AG09309 (cell line): ENCODE results near the gene CPT1C.

Experiments
- DNase-seq: peaks from one replicate; pipeline ENCODE4 v3.0.0-alpha.2; 2010; ENCODE audit warnings: low read depth
- H3K4me3 ChIP-seq: 2 replicates; pipeline ENCODE4 v1.5.1; 2011; ENCODE audit warnings: mild to moderate bottlenecking, low read depth, low read length, moderate library complexity; ENCODE audit not compliant: control insufficient read depth
- TF ChIP-seq, protein P1 (sequence below): IDR thresholded peaks from 2 replicates; pipeline ENCODE4 v1.5.1; 2011; ENCODE audit warnings: mild to moderate bottlenecking, low read depth, low read length, inconsistent platforms; ENCODE audit not compliant: insufficient read depth, control insufficient read depth; ENCODE audit errors: missing control alignments

CPT1C gene

DNA sequence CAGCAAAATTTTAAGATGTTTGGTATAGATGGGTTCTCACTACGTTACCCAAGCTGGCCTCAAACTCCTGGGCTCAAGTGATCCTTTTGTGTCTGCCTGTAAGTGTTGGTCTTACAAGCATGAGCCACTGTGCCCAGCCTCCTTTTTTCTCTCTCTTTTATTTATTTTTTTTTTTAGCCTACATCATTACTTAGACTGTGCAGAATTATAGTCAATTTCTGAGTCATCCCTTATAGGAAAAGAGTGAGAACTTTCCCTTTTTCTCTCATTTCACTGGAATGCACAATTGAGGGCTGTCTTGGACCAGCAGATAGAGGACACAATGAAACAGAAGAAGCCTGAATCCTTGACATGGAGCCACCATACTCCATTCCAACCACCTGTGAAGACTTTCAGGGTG, 58.9 kb downstream of the CPT1C start:
- TF ChIP-seq, protein P1, sequence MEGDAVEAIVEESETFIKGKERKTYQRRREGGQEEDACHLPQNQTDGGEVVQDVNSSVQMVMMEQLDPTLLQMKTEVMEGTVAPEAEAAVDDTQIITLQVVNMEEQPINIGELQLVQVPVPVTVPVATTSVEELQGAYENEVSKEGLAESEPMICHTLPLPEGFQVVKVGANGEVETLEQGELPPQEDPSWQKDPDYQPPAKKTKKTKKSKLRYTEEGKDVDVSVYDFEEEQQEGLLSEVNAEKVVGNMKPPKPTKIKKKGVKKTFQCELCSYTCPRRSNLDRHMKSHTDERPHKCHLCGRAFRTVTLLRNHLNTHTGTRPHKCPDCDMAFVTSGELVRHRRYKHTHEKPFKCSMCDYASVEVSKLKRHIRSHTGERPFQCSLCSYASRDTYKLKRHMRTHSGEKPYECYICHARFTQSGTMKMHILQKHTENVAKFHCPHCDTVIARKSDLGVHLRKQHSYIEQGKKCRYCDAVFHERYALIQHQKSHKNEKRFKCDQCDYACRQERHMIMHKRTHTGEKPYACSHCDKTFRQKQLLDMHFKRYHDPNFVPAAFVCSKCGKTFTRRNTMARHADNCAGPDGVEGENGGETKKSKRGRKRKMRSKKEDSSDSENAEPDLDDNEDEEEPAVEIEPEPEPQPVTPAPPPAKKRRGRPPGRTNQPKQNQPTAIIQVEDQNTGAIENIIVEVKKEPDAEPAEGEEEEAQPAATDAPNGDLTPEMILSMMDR, result no peak
- H3K4me3 ChIP-seq, result no peak overlapping the region
- no peak for DNase-seq

DNA sequence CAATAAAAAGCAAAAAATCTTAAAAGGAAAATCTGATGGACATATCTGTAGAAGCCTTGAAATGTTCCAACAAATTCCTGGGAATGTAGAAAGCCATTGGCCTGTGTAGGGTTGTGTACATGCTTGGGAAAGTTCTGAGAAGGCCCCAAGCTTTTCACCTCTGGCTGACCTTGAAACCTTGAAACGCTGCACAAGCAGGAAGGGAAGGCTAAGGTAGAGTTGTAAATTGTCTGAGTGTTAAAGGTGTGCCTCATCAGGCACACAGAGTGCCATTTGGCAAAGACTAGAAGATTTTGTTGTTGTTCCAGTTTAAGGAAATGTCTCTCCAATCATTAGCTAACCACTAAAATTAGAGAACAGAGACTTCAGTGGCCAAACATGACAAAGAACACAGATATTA, 61.8 kb downstream of the CPT1C start:
- TF ChIP-seq, protein P1, result no peak
- DNase-seq, result no peak
- H3K4me3 ChIP-seq, result no peak overlapping the region

DNA sequence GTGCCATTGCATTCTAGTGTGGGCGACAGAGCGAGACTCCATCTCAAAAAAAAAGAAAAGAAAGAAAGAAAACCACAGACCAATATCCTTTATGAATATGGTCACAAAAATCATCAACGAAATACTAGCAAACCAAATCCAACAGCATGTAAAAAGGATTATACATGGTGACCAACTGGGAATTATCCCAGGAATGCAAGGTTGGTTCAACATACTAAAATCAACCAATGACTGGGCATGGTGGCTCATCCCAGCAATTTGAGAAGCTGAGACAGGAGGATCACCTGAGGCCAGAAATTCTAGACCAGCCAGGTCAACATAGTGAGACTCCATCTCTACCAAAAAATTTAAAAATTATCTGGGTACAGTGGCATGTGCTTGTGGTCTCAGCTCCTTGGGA, 65.0 kb downstream of the CPT1C start:
- no peak for DNase-seq
- TF ChIP-seq, protein P1, result no peak

DNA sequence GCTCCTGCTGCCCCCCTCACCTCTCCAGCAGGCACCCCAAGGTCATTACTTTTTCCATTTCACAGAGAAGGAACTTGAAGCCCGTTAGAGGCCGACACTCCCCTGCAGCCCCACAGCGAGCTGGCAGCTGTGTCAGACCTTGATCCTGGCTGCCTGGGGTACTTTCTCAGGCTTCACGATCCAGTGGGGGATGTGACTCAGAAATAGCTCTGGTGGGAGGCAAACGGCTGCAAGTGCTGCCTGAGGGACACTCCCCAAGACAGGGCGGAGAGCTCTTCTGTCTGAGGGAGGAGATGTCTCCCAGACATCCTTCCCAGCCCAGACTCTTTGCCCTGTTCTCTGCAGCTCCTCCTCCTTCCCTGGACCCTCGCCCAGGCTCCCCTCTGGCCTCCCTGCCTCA, 67.4 kb downstream of the CPT1C start:
- DNase-seq, result no peak
- no peak overlapping the region for H3K4me3 ChIP-seq
- TF ChIP-seq, protein P1, result no peak

More for the DNA sequence above, 65.0 kb downstream of the CPT1C start:
- no peak overlapping the region for H3K4me3 ChIP-seq

DNA sequence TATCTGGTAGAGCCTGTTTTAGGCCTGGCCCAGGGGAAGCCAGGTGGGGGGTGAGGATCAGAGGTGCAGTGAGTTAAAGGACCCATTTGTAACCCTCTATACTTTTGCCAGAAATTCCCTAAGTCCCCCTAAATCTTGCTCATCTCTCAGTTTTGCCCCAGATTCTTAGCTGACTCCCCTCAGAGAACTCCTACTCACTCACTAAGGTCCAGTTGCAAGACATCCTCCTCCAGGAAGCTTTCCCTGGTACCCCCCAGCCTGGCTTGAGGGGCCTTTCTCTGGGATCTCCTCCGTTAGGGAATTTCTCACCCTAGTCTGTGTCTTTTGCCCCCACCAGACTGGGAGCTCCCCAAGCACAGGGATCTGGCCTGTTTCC, 70.3 kb downstream of the CPT1C start:
- no peak overlapping the region for H3K4me3 ChIP-seq
- TF ChIP-seq, protein P1, result no peak
- no peak for DNase-seq

DNA sequence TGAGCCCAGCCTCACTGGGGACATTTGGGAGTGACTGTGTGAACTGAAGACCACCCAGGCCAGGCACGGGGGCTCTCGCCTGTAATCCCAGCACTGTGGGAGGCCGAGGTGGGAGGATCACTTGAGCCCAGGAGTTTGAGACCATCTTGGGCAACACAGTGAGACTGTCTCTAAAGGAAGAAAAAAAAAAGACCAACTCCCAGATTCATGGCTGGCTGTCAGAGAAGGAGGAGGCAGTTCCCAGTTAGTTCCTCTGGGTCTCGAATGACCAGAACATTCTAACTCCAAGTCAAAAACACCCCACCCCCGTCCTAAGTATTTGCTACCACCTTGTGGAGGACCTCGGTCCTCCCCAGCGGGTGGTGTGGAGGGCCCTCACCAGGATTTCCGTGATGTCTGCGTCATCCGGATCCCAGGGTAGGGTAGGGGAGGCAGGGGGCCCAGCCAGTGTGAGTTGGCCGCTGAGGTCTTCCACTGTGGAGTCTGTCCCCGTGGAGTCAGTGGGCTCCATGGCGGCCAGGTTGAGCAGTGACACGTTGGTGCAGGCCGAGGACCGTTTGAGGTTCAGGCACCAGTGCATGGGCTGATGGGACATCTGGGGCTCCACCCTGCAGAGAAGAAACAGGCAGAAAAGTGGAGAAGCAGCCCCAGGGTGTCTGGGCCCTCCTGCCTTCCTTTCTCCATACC, 70.9 kb downstream of the CPT1C start:
- TF ChIP-seq, protein P1, result peak; percentile 22
- DNase-seq, result no peak
- no peak overlapping the region for H3K4me3 ChIP-seq

DNA sequence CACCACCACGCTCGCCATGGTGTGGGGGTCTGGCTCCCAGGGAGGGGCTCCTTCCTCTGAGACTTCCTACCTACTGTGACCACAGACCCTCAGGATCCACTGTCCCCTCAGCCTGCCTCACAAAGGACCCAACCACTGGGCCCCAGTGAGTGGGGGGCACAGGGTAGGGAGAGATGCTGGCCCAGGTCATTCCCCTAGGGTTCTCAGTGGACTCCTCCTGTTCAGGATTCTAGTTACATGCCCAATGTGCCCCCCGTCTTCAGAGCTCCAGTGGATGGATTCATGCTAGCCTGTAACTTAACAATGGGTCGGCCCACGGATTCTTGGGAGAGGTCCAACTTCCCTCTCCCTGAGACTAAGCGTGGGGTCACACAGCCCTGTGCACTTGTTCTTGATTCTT, 72.3 kb downstream of the CPT1C start, which contains the start of gene TSKS:
TSKS (minus strand) TSS at position 77 of the 400 bp plus-strand sequence; CDS start at position 18, 59 bp downstream.
- H3K4me3 ChIP-seq, result no peak within 1 kb of the TSS
- TF ChIP-seq, protein P1, result no peak
- DNase-seq, result no peak
